Smooth muscle cell (in vitro differentiated cells): ENCODE results near the gene USP19. TPM values are rescaled to one million over a fixed set of nuclear protein-coding genes. Genes with fewer than 3 reads are reported as not detected.

Experiments
- DNase-seq: peaks from one replicate; lab custom pipeline; 2025; ENCODE audit not compliant: unreplicated experiment; lab: John Stamatoyannopoulos, UW
- H2AFZ ChIP-seq: fragments of 200-600 bp; sonication (generic); 2 replicates; pipeline ENCODE4 v1.6.0; 2016; ENCODE audit warnings: antibody characterized with exemption, low read depth, mild to moderate bottlenecking
- H3F3A ChIP-seq: fragments of 200-600 bp; sonication (generic); 2 replicates; pipeline ENCODE4 v1.6.0; 2017; ENCODE audit warnings: antibody characterized with exemption, low read depth
- H3K27ac ChIP-seq: fragments of 200-600 bp; sonication (generic); 2 replicates; pipeline ENCODE4 v1.5.1; 2016; ENCODE audit warnings: low read depth, mild to moderate bottlenecking
- H3K27me3 ChIP-seq: fragments of 200-600 bp; sonication (generic); 2 replicates; pipeline ENCODE4 v1.6.1; 2016; ENCODE audit warnings: low read depth, mild to moderate bottlenecking
- H3K36me3 ChIP-seq: fragments of 200-600 bp; sonication (generic); 2 replicates; pipeline ENCODE4 v1.5.1; 2016; ENCODE audit warnings: low read depth
- H3K4me1 ChIP-seq: fragments of 200-600 bp; sonication (generic); 2 replicates; pipeline ENCODE4 v1.5.1; 2016; ENCODE audit warnings: low read depth
- H3K4me2 ChIP-seq: fragments of 200-600 bp; sonication (generic); 2 replicates; pipeline ENCODE4 v1.6.0; 2016; ENCODE audit warnings: mild to moderate bottlenecking
- H3K4me3 ChIP-seq: fragments of 200-600 bp; sonication (generic); 2 replicates; pipeline ENCODE4 v1.5.1; 2016; ENCODE audit warnings: mild to moderate bottlenecking
- H3K79me2 ChIP-seq: fragments of 200-600 bp; sonication (generic); 2 replicates; pipeline ENCODE4 v1.6.0; 2016; ENCODE audit warnings: low read depth, mild to moderate bottlenecking
- H3K9ac ChIP-seq: fragments of 200-600 bp; sonication (generic); 2 replicates; pipeline ENCODE4 v1.6.0; 2016; ENCODE audit warnings: low read depth
- H3K9me3 ChIP-seq: fragments of 200-600 bp; sonication (generic); replicated peaks from 2 replicates; pipeline ENCODE4 v1.5.1; 2016; ENCODE audit warnings: low read depth
- H4K20me1 ChIP-seq: fragments of 200-600 bp; sonication (generic); 2 replicates; pipeline ENCODE4 v1.6.0; 2016; ENCODE audit warnings: low read depth
- CTCF ChIP-seq: fragments of 200-600 bp; sonication (generic); IDR thresholded peaks from 2 replicates; pipeline ENCODE4 v1.5.1; 2017; ENCODE audit warnings: borderline replicate concordance, mild to moderate bottlenecking, antibody characterized with exemption; ENCODE audit not compliant: insufficient read depth, poor library complexity, severe bottlenecking
- WGBS: methylation state at CpG from one replicate; pipeline ENCODE4 v1.1.7; 2016; ENCODE audit warnings: low lambda C conversion rate; 5-methylcytosine and 5-hydroxymethylcytosine counted together
- polyA plus RNA-seq: library from polyadenylated mRNA; unstranded; fragments of >200 nt; fragmentation: Nextera tagmentation; extraction: Ambion mirVana; gene quantifications from 2 replicates; pipeline ENCODE4 v1.2.1, GENCODE V29; 2016
- total RNA-seq: library from RNA; depleted of rRNA; stranded (reverse); fragments of >200 nt; gene quantifications from 2 replicates; pipeline ENCODE4 v1.2.3, GENCODE V29; 2014

Gene USP19
- total RNA-seq (21.1 and 42.3 TPM in 2 replicates), polyA plus RNA-seq (20.6 and 22.1 TPM in 2 replicates)

- H3K27ac ChIP-seq: peak within 1 kb of the TSS; percentile 92
- peak within 1 kb of the TSS; percentile 71 for H3K4me3 ChIP-seq
- TF ChIP-seq CTCF: no peak
- no peaks in the 10 kb centered on the region for H4K20me1 ChIP-seq
- peaks cover 15% of the 10 kb centered on the region for H3F3A ChIP-seq
- H3K27me3 ChIP-seq: no peaks in the 10 kb centered on the region
- peak within 1 kb of the TSS; percentile 93 for H3K9ac ChIP-seq
- peaks cover 5% of the 10 kb centered on the region for H3K4me1 ChIP-seq
- peak within 1 kb of the TSS; percentile 56 for H2AFZ ChIP-seq
- H3K79me2 ChIP-seq: peaks cover 19% of the 10 kb centered on the region
- H3K4me2 ChIP-seq: peak within 1 kb of the TSS; percentile 87
- H3K9me3 ChIP-seq: no peaks in the 10 kb centered on the region
- WGBS: 2% methylated on average over 63 of the region's 70 CpGs
- DNase-seq: peak; percentile 71
- no peaks in the 10 kb centered on the region for H3K36me3 ChIP-seq
Observed at GRCh38 chr3:49120438-49121131, at the start of gene USP19. TSS of gene USP19 (minus strand) at chr3:49120823. CDS start at chr3:49119145, 1,678 bp downstream.

GRCh38 chr3:49166752-49167556 is 46.3 kb upstream of the USP19 start:
- peaks cover 10% of the 10 kb centered on the region for H4K20me1 ChIP-seq
- H3K4me1 ChIP-seq: peaks cover 10% of the 10 kb centered on the region
- H3K9me3 ChIP-seq: no peaks in the 10 kb centered on the region
- peak overlapping the region; percentile 74 for H3K4me3 ChIP-seq
- H3K4me2 ChIP-seq: peak overlapping the region; percentile 97
- peak overlapping the region; percentile 85 for H2AFZ ChIP-seq
- no peak for TF ChIP-seq CTCF
- H3K79me2 ChIP-seq: peaks cover 32% of the 10 kb centered on the region
- 91% methylated on average over 6 of the region's 6 CpGs for WGBS
- no peaks in the 10 kb centered on the region for H3K36me3 ChIP-seq
- no peak overlapping the region for H3K27ac ChIP-seq
- DNase-seq: no peak
- no peak overlapping the region for H3K9ac ChIP-seq
- H3F3A ChIP-seq: no peaks in the 10 kb centered on the region
- no peaks in the 10 kb centered on the region for H3K27me3 ChIP-seq

- Histone ChIP-seq H4K20me1 (peaks cover 10% of the 10 kb centered on the region), H3K79me2 (peaks cover 23% of the 10 kb centered on the region), H3K36me3 (no peaks in the 10 kb centered on the region), H3F3A (no peaks in the 10 kb centered on the region), H3K9me3 (no peaks in the 10 kb centered on the region), H3K9ac (peak within 1 kb of the TSS; percentile 84), H3K4me2 (peak within 1 kb of the TSS; percentile 97), H3K4me1 (peaks cover 10% of the 10 kb centered on the region), H3K27me3 (no peaks in the 10 kb centered on the region), H2AFZ (peak within 1 kb of the TSS; percentile 85), H3K27ac (peak within 1 kb of the TSS; percentile 43), H3K4me3 (peak within 1 kb of the TSS; percentile 74)
- no peak for DNase-seq
- WGBS: 5% methylated on average over 45 of the region's 69 CpGs
- no peak for TF ChIP-seq CTCF
Observed at GRCh38 chr3:49165771-49166751, 45.4 kb upstream of the USP19 start, which contains the start of gene CCDC71. TSS of gene CCDC71 (minus strand) at chr3:49166331. CDS start at chr3:49164208, 2,123 bp downstream.
